ENCODE measurements around the gene KHK.

Gene KHK

GRCh38 chr2:27138111-27138510 is 51.5 kb downstream of the KHK start:
- Histone ChIP-seq H3F3A (ENCODE audit: insufficient read depth, low read length) (no peaks in the 10 kb centered on the region), H3K9me2 (ENCODE audit: low read depth, low read length) (no peaks in the 10 kb centered on the region), H4K20me1 (ENCODE audit: insufficient read depth, low read length) (no peaks in the 10 kb centered on the region), H3K4me2 (ENCODE audit: low read length) (no peak overlapping the region), H3K9ac (ENCODE audit: low read length) (no peak overlapping the region), H3K4me3 (ENCODE audit: low read depth, low read length, poor library complexity, severe bottlenecking) (no peak overlapping the region), H3K9me3 (ENCODE audit: low read length) (no peaks in the 10 kb centered on the region), H3K36me3 (ENCODE audit: insufficient read depth, low read length) (no peaks in the 10 kb centered on the region; the same call in 1 of the 2 replicates), H3K4me1 (ENCODE audit: insufficient read depth, low read length, severe bottlenecking) (peaks cover 14% of the 10 kb centered on the region), H3K27ac (ENCODE audit: low read depth, low read length, poor library complexity, severe bottlenecking) (no peak overlapping the region), H2AFZ (ENCODE audit: low read length) (no peak overlapping the region), H3K27me3 (ENCODE audit: insufficient read depth, low read length) (peaks cover 13% of the 10 kb centered on the region; the same call in 1 of the 2 replicates), H3K79me2 (ENCODE audit: insufficient read depth, low read length) (no peaks in the 10 kb centered on the region)
- no peak for TF ChIP-seq CTCF (IDR thresholded peaks at IDR 0.05; ENCODE audit: low read length)
- no peak for TF ChIP-seq EZH2 (IDR thresholded peaks at IDR 0.05; ENCODE audit: borderline replicate concordance, low read length)

- no peaks in the 10 kb centered on the region; the same call in 1 of the 2 replicates for H3K36me3 ChIP-seq (ENCODE audit: insufficient read depth, low read length)
- no peaks in the 10 kb centered on the region for H3F3A ChIP-seq (ENCODE audit: insufficient read depth, low read length)
- no peaks in the 10 kb centered on the region for H4K20me1 ChIP-seq (ENCODE audit: insufficient read depth, low read length)
- H3K4me1 ChIP-seq (ENCODE audit: insufficient read depth, low read length, severe bottlenecking): peaks cover 8% of the 10 kb centered on the region
- no peak within 1 kb of the TSS for H3K9ac ChIP-seq (ENCODE audit: low read length)
- TF ChIP-seq EZH2 (IDR thresholded peaks at IDR 0.05; ENCODE audit: borderline replicate concordance, low read length): no peak
- TF ChIP-seq CTCF (IDR thresholded peaks at IDR 0.05; ENCODE audit: low read length): no peak
- no peak within 1 kb of the TSS for H3K27ac ChIP-seq (ENCODE audit: low read depth, low read length, poor library complexity, severe bottlenecking)
- no peaks in the 10 kb centered on the region for H3K9me3 ChIP-seq (ENCODE audit: low read length)
- no peaks in the 10 kb centered on the region for H3K9me2 ChIP-seq (ENCODE audit: low read depth, low read length)
- no peak within 1 kb of the TSS for H3K4me3 ChIP-seq (ENCODE audit: low read depth, low read length, poor library complexity, severe bottlenecking)
- H3K79me2 ChIP-seq (ENCODE audit: insufficient read depth, low read length): no peaks in the 10 kb centered on the region
- H3K27me3 ChIP-seq (ENCODE audit: insufficient read depth, low read length): peaks cover 18% of the 10 kb centered on the region
- H3K4me2 ChIP-seq (ENCODE audit: low read length): no peak within 1 kb of the TSS
- no peak within 1 kb of the TSS for H2AFZ ChIP-seq (ENCODE audit: low read length)
Observed at GRCh38 chr2:27139310-27139709, 52.7 kb downstream of the KHK start, which contains the start of gene PRR30. TSS of gene PRR30 (minus strand) at chr2:27139410. CDS start at chr2:27138329, 1,081 bp downstream.

- Histone ChIP-seq H3K4me1 (ENCODE audit: insufficient read depth, low read length, severe bottlenecking) (no peaks in the 10 kb centered on the region), H3K27ac (ENCODE audit: low read depth, low read length, poor library complexity, severe bottlenecking) (no peak overlapping the region), H3K4me2 (ENCODE audit: low read length) (no peak overlapping the region), H3F3A (ENCODE audit: insufficient read depth, low read length) (no peaks in the 10 kb centered on the region), H3K9me2 (ENCODE audit: low read depth, low read length) (no peaks in the 10 kb centered on the region), H3K9ac (ENCODE audit: low read length) (no peak overlapping the region), H3K79me2 (ENCODE audit: insufficient read depth, low read length) (no peaks in the 10 kb centered on the region), H4K20me1 (ENCODE audit: insufficient read depth, low read length) (no peaks in the 10 kb centered on the region), H2AFZ (ENCODE audit: low read length) (no peak overlapping the region), H3K4me3 (ENCODE audit: low read depth, low read length, poor library complexity, severe bottlenecking) (no peak overlapping the region), H3K9me3 (ENCODE audit: low read length) (no peaks in the 10 kb centered on the region), H3K36me3 (ENCODE audit: insufficient read depth, low read length) (no peaks in the 10 kb centered on the region; the same call in 1 of the 2 replicates), H3K27me3 (ENCODE audit: insufficient read depth, low read length) (peaks cover 18% of the 10 kb centered on the region)
- TF ChIP-seq CTCF (IDR thresholded peaks at IDR 0.05; ENCODE audit: low read length) (no peak), EZH2 (IDR thresholded peaks at IDR 0.05; ENCODE audit: borderline replicate concordance, low read length) (no peak)
Observed at GRCh38 chr2:27143285-27143684, 56.7 kb downstream of the KHK start.

Data from OCI-LY1 (cell line).